Hepatocyte (in vitro differentiated cells): Measurements from ENCODE around the gene CD44. TPM values are rescaled to one million over a fixed set of nuclear protein-coding genes. Genes with fewer than 3 reads are reported as not detected.

Experiments
- DNase-seq: peaks from one replicate; pipeline ENCODE4 v3.0.0-alpha.2; 2016; ENCODE audit warnings: low spot score
- H2AFZ ChIP-seq: fragments of 200-600 bp; sonication (generic); 2 replicates; pipeline ENCODE4 v1.6.0; 2016; ENCODE audit warnings: antibody characterized with exemption, mild to moderate bottlenecking
- H3K27ac ChIP-seq: fragments of 200-600 bp; sonication (generic); 2 replicates; pipeline ENCODE4 v1.5.1; 2016; ENCODE audit warnings: mild to moderate bottlenecking
- H3K27me3 ChIP-seq: fragments of 200-600 bp; sonication (generic); 2 replicates; pipeline ENCODE4 v1.6.1; 2016
- H3K36me3 ChIP-seq: fragments of 200-600 bp; sonication (generic); replicated peaks from 2 replicates; pipeline ENCODE4 v1.5.1; 2016; ENCODE audit warnings: low read depth; ENCODE audit not compliant: insufficient read depth
- H3K4me1 ChIP-seq: fragments of 200-600 bp; sonication (generic); 2 replicates; pipeline ENCODE4 v1.5.1; 2016; ENCODE audit warnings: mild to moderate bottlenecking, moderate library complexity; ENCODE audit not compliant: insufficient read depth
- H3K4me2 ChIP-seq: fragments of 200-600 bp; sonication (generic); 2 replicates; pipeline ENCODE4 v1.6.0; 2016
- H3K4me3 ChIP-seq: fragments of 200-600 bp; sonication (generic); 2 replicates; pipeline ENCODE4 v1.5.1; 2016; ENCODE audit warnings: mild to moderate bottlenecking
- H3K79me2 ChIP-seq: fragments of 200-600 bp; sonication (generic); 2 replicates; pipeline ENCODE4 v1.6.0; 2017; ENCODE audit warnings: mild to moderate bottlenecking
- H3K9me2 ChIP-seq: fragments of 200-600 bp; sonication (generic); replicated peaks from 2 replicates; pipeline ENCODE4 v1.6.0; 2017; ENCODE audit warnings: mild to moderate bottlenecking; ENCODE audit not compliant: insufficient read depth
- H3K9me3 ChIP-seq: fragments of 200-600 bp; sonication (generic); 2 replicates; pipeline ENCODE4 v1.5.1; 2016; ENCODE audit warnings: low read depth, mild to moderate bottlenecking
- H4K20me1 ChIP-seq: fragments of 200-600 bp; sonication (generic); 2 replicates; pipeline ENCODE4 v1.6.0; 2016; ENCODE audit warnings: mild to moderate bottlenecking; ENCODE audit not compliant: insufficient read depth, poor library complexity, severe bottlenecking
- CTCF ChIP-seq: fragments of 200-600 bp; sonication (generic); IDR thresholded peaks from 2 replicates; pipeline ENCODE4 v1.5.1; 2016; ENCODE audit warnings: antibody characterized with exemption, mild to moderate bottlenecking; ENCODE audit not compliant: poor library complexity
- EZH2 ChIP-seq: fragments of 200-600 bp; sonication (generic); IDR thresholded peaks from 2 replicates; pipeline ENCODE4 v1.6.1; 2016; ENCODE audit warnings: antibody characterized with exemption, mild to moderate bottlenecking, borderline replicate concordance
- EZH2phosphoT487 ChIP-seq: fragments of 200-600 bp; sonication (generic); IDR thresholded peaks from one replicate; pipeline ENCODE4 v1.6.1; 2018; ENCODE audit warnings: antibody characterized with exemption, mild to moderate bottlenecking, low read depth, moderate library complexity; ENCODE audit not compliant: unreplicated experiment, severe bottlenecking
- WGBS: methylation state at CpG from one replicate; pipeline ENCODE4 v1.1.6; 2016; ENCODE audit warnings: low lambda C conversion rate; ENCODE audit errors: missing lambda C conversion rate; 5-methylcytosine and 5-hydroxymethylcytosine counted together
- polyA plus RNA-seq: library from polyadenylated mRNA; unstranded; fragments of >200 nt; fragmentation: Nextera tagmentation; extraction: Ambion mirVana; gene quantifications from 2 replicates; pipeline ENCODE4 v1.2.1, GENCODE V29; 2016
- total RNA-seq: library from RNA; depleted of rRNA; stranded (reverse); fragments of >200 nt; gene quantifications from 2 replicates; pipeline ENCODE4 v1.2.3, GENCODE V29; 2014

The CD44 gene
- total and polyA plus RNA-seq, 2 experiments from 2014 or later, result 17.5 to 29.5 TPM

DNA sequence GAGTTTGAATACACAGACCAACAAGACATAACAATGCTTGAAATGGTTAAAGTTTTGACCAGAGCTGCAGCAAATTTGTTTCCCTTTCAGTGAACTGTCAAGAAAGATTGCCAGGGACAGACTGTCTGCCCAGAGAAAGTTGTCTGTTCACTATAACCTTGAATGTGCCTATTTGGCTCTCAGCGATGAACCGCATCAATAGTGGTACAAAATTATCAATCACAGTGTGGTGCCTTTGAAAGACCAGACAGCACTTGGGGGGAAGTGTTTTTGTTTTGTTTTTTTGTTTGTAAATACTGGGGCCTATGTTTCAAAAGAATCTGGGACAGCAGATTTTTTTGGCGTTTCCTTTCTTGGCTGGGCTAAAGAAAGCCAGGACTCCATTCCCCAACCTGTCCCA lies 123.1 kb downstream of the CD44 start:
- WGBS, result 97% methylated on average over 3 of the region's 3 CpGs
- DNase-seq, result no peak
- no peak overlapping the region for H3K4me3 ChIP-seq
- H3K79me2 ChIP-seq, result no peaks in the 10 kb centered on the region
- H4K20me1 ChIP-seq, result no peaks in the 10 kb centered on the region
- H3K36me3 ChIP-seq, result no peaks in the 10 kb centered on the region
- no peak overlapping the region for H3K27ac ChIP-seq
- no peak overlapping the region for H3K4me2 ChIP-seq
- H2AFZ ChIP-seq, result no peak overlapping the region
- H3K27me3 ChIP-seq, result no peaks in the 10 kb centered on the region
- TF ChIP-seq EZH2, result no peak
- no peak for TF ChIP-seq EZH2phosphoT487
- TF ChIP-seq CTCF, result no peak
- H3K4me1 ChIP-seq, result no peaks in the 10 kb centered on the region
- H3K9me2 ChIP-seq, result no peaks in the 10 kb centered on the region
- no peaks in the 10 kb centered on the region for H3K9me3 ChIP-seq

- Histone ChIP-seq H3K27ac (no peak overlapping the region), H3K4me3 (no peak overlapping the region), H4K20me1 (no peaks in the 10 kb centered on the region), H3K79me2 (no peaks in the 10 kb centered on the region), H3K9me2 (no peaks in the 10 kb centered on the region), H3K4me2 (no peak overlapping the region), H3K9me3 (no peaks in the 10 kb centered on the region), H3K36me3 (no peaks in the 10 kb centered on the region), H3K27me3 (no peaks in the 10 kb centered on the region), H3K4me1 (no peaks in the 10 kb centered on the region), H2AFZ (no peak overlapping the region)
- DNase-seq, result no peak
- no peak for TF ChIP-seq EZH2
- TF ChIP-seq EZH2phosphoT487, result no peak
- no peak for TF ChIP-seq CTCF
Measured at GRCh38 chr11:35262735-35263134, 123.8 kb downstream of the CD44 start.

- H3K79me2 ChIP-seq, result no peaks in the 10 kb centered on the region
- H3K4me2 ChIP-seq, result no peak overlapping the region
- no peak for TF ChIP-seq EZH2phosphoT487
- TF ChIP-seq CTCF, result no peak
- no peak for TF ChIP-seq EZH2
- WGBS, result 90% methylated on average over 3 of the region's 3 CpGs
- H3K27ac ChIP-seq, result no peak overlapping the region
- no peaks in the 10 kb centered on the region for H3K9me3 ChIP-seq
- no peaks in the 10 kb centered on the region for H3K9me2 ChIP-seq
- H3K27me3 ChIP-seq, result no peaks in the 10 kb centered on the region
- no peaks in the 10 kb centered on the region for H3K4me1 ChIP-seq
- no peaks in the 10 kb centered on the region for H3K36me3 ChIP-seq
- DNase-seq, result no peak
- H2AFZ ChIP-seq, result no peak overlapping the region
- no peaks in the 10 kb centered on the region for H4K20me1 ChIP-seq
- H3K4me3 ChIP-seq, result no peak overlapping the region
Measured at GRCh38 chr11:35265755-35266454, 126.9 kb downstream of the CD44 start.
